AG10803 (cell line): ENCODE results near the gene FAM222B.

Experiments used
- DNase-seq: peaks from one replicate; pipeline ENCODE4 v3.0.0; 2010; ENCODE audit warnings: low read depth
- H3K4me3 ChIP-seq: 2 replicates; pipeline ENCODE4 v1.5.1; 2011; ENCODE audit warnings: mild to moderate bottlenecking, low read length, control low read depth
- TF ChIP-seq, protein P1 (sequence below): conservative IDR thresholded peaks from 2 replicates; pipeline ENCODE4 v1.5.1; 2011; ENCODE audit warnings: mild to moderate bottlenecking, low read length, control low read depth, inconsistent platforms

The FAM222B gene

DNA sequence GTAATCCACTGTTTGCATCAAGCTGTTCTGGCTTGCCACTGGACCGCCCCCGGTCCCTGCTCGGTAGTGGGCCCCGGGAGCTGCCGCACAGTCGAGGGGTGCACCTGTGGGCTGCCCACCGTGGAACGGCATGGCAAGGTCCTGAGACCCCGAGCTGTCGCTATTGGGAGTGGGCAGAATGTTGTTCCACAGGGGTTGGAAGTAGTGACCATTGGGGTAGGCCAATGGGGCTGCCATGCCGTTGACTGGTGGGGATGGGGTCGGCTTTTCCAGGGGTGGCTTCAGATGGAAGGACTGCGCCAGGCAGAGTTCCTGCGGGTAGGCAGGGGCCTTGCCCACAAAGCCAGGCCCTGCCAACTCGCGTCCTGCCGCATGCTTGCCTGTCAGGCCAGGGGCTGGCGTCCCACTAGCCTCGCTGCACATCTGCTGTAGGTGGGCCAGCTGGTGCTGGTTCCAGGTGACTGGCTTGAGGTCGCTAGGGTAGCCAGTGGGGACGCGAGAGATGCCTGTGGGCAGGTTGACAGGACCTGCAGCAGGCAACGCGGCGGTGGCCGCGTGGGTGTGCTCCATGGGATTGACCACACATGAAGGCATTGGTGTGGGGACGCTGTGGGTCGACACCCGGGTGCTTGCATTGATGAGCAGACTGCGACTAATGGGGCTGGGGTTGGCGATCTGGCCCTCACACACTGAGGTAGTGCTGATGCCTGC lies 84.0 kb downstream of the FAM222B start:
- DNase-seq: no peak
- no peak overlapping the region for H3K4me3 ChIP-seq
- TF ChIP-seq, protein P1, sequence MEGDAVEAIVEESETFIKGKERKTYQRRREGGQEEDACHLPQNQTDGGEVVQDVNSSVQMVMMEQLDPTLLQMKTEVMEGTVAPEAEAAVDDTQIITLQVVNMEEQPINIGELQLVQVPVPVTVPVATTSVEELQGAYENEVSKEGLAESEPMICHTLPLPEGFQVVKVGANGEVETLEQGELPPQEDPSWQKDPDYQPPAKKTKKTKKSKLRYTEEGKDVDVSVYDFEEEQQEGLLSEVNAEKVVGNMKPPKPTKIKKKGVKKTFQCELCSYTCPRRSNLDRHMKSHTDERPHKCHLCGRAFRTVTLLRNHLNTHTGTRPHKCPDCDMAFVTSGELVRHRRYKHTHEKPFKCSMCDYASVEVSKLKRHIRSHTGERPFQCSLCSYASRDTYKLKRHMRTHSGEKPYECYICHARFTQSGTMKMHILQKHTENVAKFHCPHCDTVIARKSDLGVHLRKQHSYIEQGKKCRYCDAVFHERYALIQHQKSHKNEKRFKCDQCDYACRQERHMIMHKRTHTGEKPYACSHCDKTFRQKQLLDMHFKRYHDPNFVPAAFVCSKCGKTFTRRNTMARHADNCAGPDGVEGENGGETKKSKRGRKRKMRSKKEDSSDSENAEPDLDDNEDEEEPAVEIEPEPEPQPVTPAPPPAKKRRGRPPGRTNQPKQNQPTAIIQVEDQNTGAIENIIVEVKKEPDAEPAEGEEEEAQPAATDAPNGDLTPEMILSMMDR: no peak

DNA sequence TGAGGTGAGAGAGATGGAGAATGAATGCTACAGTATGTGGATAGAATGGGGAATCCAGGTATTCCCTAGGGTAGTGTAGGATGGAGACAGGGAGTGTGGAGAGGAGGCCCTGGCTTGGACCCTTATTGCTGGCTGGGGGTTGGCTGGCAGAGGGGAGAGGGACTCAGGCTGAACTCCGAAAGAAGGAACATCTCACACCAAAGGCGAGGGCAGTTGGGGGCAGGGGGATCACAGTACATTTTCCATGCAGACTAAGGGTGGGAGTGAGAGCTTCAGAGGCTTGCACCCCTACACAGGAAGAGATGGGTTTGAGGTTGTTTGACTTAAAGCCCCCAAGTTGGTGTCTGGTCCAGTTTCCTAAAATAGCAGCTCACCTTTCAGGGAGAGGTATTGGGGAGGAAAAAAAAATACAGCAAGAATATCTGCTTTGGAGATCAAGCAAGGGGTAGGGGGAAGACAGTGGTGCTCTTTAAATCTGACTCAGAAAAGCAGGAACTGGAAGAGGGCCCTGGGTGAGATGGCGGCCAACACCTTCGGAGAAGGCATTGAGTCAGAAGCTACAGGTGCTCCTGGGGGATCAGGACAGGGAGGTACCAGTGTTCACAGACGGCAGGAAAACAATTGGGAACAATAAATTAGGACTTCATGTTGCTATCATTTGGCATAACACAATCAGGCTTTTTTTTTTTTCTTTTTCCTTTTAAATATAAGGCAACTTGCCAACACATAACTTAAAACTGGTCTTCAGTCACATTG lies 86.4 kb downstream of the FAM222B start:
- TF ChIP-seq, protein P1: no peak
- no peak overlapping the region for H3K4me3 ChIP-seq
- no peak for DNase-seq

DNA sequence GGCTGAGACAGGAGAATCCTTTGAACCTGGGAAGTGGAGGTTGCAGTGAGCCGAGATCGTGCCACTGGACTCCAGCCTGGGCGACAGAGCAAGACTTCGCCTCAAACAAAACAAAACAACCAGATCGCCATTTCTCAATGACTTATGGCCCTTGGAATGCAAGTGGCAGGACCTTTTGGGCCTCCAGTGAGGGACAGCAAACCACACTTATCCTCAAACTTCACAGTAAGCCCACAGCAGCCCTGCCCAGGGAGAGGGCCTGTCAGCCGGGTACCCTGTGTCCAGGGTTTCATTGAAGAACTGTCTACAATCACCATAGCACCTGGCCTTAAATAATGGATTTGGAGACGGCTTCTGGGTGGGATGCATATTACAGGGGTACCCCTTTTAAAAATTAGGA lies 87.1 kb downstream of the FAM222B start:
- DNase-seq: no peak
- TF ChIP-seq, protein P1: no peak
- no peak overlapping the region for H3K4me3 ChIP-seq

DNA sequence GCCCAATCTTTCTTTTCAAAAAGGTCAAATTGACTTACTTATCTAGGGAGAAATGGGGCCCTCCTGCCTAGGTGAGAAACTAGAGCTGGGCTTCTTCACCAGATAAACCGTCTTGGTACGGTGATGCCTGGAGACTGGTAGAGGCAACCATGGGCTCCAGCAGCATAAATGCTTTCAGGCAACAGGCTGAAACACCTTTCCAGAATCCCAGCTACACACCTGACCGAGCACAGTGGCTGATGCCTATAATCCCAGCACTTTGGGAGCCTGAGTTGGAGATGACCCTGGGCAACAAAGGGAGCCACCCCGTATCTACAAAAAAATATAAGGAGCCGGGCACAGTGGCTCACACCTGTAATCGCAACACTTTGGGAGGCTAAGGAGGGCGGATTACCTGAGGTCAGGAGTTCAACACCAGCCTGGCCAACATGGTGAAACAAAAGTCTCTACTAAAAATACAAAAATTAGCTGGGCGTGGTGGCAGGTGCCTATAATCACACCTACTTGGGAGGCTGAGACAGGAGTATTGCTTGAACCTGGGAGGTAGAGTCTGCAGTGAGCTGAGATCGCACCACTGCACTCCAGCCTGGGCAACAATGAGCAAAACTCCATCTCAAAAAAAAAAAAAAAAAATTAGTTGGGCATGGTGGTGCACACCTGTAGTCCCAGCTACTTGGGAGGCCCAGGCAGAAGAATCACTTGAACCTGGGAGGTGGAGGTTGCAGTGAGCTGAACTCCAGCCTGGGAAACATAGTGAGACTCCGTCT lies 90.8 kb downstream of the FAM222B start:
- H3K4me3 ChIP-seq: no peak overlapping the region
- TF ChIP-seq, protein P1: no peak
- no peak for DNase-seq

DNA sequence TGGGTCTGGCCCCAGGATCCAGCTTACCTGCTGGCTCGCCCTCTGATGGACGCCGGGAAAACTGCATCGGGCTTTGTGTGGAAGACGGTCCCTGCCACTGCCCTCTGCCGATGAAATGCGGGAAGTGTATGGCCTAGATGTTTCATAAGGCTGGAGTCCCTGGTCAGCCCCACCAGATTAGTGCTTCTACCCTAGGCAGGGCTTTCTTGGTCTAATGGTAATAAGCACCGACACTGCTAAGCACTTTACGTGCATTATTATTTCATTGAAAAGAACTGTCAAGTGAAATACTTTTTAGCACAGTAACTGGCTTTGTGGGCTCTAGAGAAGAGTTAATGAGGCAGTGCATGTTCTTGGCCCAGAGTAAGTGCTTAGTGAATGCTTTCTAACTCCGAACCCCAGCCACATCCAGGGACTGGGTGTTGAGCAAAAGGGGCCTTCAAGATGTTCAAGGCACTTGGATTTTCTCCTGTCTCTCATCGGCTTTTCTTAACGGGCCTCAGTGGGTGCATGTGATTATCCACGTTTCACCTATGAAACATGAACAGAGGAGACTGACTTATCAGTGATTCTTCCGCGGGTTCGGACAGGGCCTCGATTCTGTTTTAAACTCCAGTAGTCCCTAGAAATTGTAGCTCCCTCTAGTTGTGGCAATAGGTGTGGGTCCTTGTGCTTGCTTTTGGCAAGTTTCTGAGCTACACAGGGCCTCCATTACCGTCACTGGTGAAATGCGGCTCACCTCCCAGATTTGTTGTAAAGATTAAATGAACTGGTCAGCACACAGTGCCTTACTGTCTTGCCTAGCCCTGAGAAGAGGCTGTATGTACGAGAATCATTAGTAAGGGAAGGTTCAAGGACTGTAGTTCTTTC lies 92.2 kb downstream of the FAM222B start:
- TF ChIP-seq, protein P1: peak; percentile 100
- H3K4me3 ChIP-seq: no peak overlapping the region

DNA sequence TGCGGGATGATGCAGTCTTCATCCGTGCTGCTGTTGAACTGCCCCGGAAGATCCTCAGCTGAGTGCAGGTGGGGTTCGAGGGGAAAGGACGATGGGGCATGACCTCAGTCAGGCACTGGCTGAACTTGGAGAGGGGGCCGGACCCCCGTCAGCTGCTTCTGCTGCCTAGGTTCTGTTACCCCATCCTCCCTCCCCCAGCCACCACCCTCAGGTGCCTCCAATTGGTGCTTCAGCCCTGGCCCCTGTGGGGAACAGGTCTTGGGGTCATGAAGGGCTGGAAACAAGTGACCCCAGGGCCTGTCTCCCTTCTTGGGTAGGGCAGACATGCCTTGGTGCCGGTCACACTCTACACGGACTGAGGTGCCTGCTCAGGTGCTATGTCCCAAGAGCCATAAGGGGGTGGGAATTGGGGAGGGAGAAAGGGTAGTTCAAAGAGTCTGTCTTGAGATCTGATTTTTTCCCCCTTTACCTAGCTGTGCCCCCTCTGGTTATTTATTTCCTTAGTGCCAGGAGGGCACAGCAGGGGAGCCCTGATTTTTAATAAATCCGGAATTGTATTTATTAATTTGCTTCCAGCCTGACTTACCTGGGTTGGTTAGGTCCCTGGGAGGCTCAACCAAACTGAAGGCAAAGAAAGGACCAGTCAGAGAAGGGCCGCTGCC lies 92.9 kb downstream of the FAM222B start:
- DNase-seq: no peak
- no peak overlapping the region for H3K4me3 ChIP-seq
- TF ChIP-seq, protein P1: no peak

More for the DNA sequence above, 92.2 kb downstream of the FAM222B start:
- peak; percentile 90 for DNase-seq
